WERI-Rb-1 (cell line): ENCODE measurements around the gene PIGP.

Experiments used
- DNase-seq: peaks from one replicate; pipeline ENCODE4 v3.0.0-alpha.2; 2020
- H3K27ac ChIP-seq: fragments of 250-450 bp; sonication (Bioruptor Pico); 2 replicates; pipeline ENCODE4 v1.5.1; 2020; ENCODE audit warnings: mild to moderate bottlenecking, moderate library complexity
- H3K27me3 ChIP-seq: fragments of 250-450 bp; sonication (Bioruptor Pico); 2 replicates; pipeline ENCODE4 v1.5.1; 2021; ENCODE audit warnings: mild to moderate bottlenecking, low read depth, moderate library complexity; ENCODE audit not compliant: insufficient read depth, severe bottlenecking
- H3K36me3 ChIP-seq: fragments of 250-450 bp; sonication (Bioruptor Pico); 2 replicates; pipeline ENCODE4 v1.5.1; 2020; ENCODE audit warnings: mild to moderate bottlenecking, moderate library complexity
- H3K4me3 ChIP-seq: 2 replicates; pipeline ENCODE4 v1.5.1; 2011; ENCODE audit warnings: low read depth, mild to moderate bottlenecking, control low read depth, low read length
- H3K9me3 ChIP-seq: fragments of 250-450 bp; sonication (Bioruptor Pico); 2 replicates; pipeline ENCODE4 v1.5.1; 2021; ENCODE audit warnings: mild to moderate bottlenecking, moderate library complexity; ENCODE audit not compliant: severe bottlenecking
- CTCF ChIP-seq: IDR thresholded peaks from 2 replicates; pipeline ENCODE4 v1.5.1; 2011; ENCODE audit warnings: low read depth, mild to moderate bottlenecking, control low read depth, inconsistent platforms, low read length

Gene PIGP

GRCh38 chr21:37074546-37074945 lies 1.7 kb upstream of the PIGP start:
- TF ChIP-seq CTCF: no peak
- Histone ChIP-seq H3K4me3 (peak overlapping the region; percentile 84), H3K9me3 (no peaks in the 10 kb centered on the region), H3K36me3 (peaks cover 13% of the 10 kb centered on the region), H3K27me3 (no peaks in the 10 kb centered on the region), H3K27ac (peak overlapping the region; percentile 98)
- no peak for DNase-seq

- no peak for DNase-seq
- H3K9me3 ChIP-seq: no peaks in the 10 kb centered on the region
- H3K4me3 ChIP-seq: peak overlapping the region; percentile 84
- H3K36me3 ChIP-seq: peaks cover 13% of the 10 kb centered on the region
- no peaks in the 10 kb centered on the region for H3K27me3 ChIP-seq
- TF ChIP-seq CTCF: no peak
- peak overlapping the region; percentile 98 for H3K27ac ChIP-seq
Observed at GRCh38 chr21:37074197-37074510, 1.3 kb upstream of the PIGP start.

- peak; percentile 78 for DNase-seq
- Histone ChIP-seq H3K4me3 (peak overlapping the region; percentile 84), H3K27ac (peak overlapping the region; percentile 98), H3K36me3 (peaks cover 15% of the 10 kb centered on the region), H3K9me3 (no peaks in the 10 kb centered on the region), H3K27me3 (no peaks in the 10 kb centered on the region)
- TF ChIP-seq CTCF: peak; percentile 32; the same call in 1 of the 2 replicates
Observed at GRCh38 chr21:37073417-37074196, 736 bp upstream of the PIGP start.

- H3K27ac ChIP-seq: peak overlapping the region; percentile 98
- H3K4me3 ChIP-seq: peak overlapping the region; percentile 81
- peak; percentile 85 for DNase-seq
- no peaks in the 10 kb centered on the region for H3K27me3 ChIP-seq
- peaks cover 19% of the 10 kb centered on the region for H3K36me3 ChIP-seq
- TF ChIP-seq CTCF: no peak
- H3K9me3 ChIP-seq: no peaks in the 10 kb centered on the region
Observed at GRCh38 chr21:37072274-37072987, 440 bp downstream of the PIGP start.

GRCh38 chr21:37071561-37072273 lies 1.2 kb downstream of the PIGP start:
- peak; percentile 84 for DNase-seq

More at GRCh38 chr21:37071561-37072273, 1.2 kb downstream of the PIGP start:
- no peaks in the 10 kb centered on the region for H3K9me3 ChIP-seq
- H3K27me3 ChIP-seq: no peaks in the 10 kb centered on the region
- peak overlapping the region; percentile 81 for H3K4me3 ChIP-seq
- peaks cover 21% of the 10 kb centered on the region for H3K36me3 ChIP-seq
- peak overlapping the region; percentile 98 for H3K27ac ChIP-seq
- no peak for TF ChIP-seq CTCF
